K562 (cell line): ENCODE data around the gene HDLBP. TPM values are rescaled to one million over a fixed set of nuclear protein-coding genes. Genes with fewer than 3 reads are reported as not detected.

Source experiments
- ATAC-seq: fragments of 200-7000 bp; cut with Tn5 transposase; 3 replicates; pipeline ENCODE4 v1.9.1; 2020; ENCODE audit warnings: moderate library complexity
- BruUV-seq: library from RNA; stranded (reverse); fragments of 400-500 nt; replicated peaks from 2 replicates; lab custom pipeline; 2021; lab: Mats Ljungman, UMichigan
- CTCF ChIA-PET: fragments of 300-600 bp; formaldehyde crosslinking; extraction: SDS; loops from one replicate; lab custom pipeline; 2021; ENCODE audit warnings: low intra/inter-chr PET ratio; lab: Yijun Ruan, JAX
- POLR2A ChIA-PET: fragments of 300-600, 350-650 bp; sonication (Branson Sonifier 250); formaldehyde crosslinking; extraction: SDS; loops from one replicate; lab custom pipeline; 2021; ENCODE audit warnings: antibody characterized with exemption, inconsistent platforms; lab: Yijun Ruan, JAX
- DNase-seq, 4 experiments: peaks; one replicate each; pipeline versions ENCODE4 v3.0.0 to v3.0.0-alpha.2; 2011 to 2018; ENCODE audit warnings: low spot score in 3 of 4, mixed read lengths in 3 of 4; ENCODE audit errors: extremely low read depth in 1 of 4
- FAIRE-seq: peaks from 2 replicates; lab custom pipeline; 2011; peaks lifted over from hg19 to GRCh38; lab: Jason Lieb, UNC
- H2AFZ ChIP-seq: 2 replicates; pipeline ENCODE4 v1.6.0; 2011; ENCODE audit warnings: low read depth, low read length, control low read depth, inconsistent platforms
- H3K27ac ChIP-seq: fragments of 200-600 bp; 3 replicates; pipeline ENCODE4 v1.8.0; 2011; ENCODE audit warnings: low read depth, mild to moderate bottlenecking, control low read depth, inconsistent platforms, low read length, moderate library complexity, mixed read lengths; ENCODE audit errors: extremely low read depth
- H3K27me3 ChIP-seq, 2 experiments: fragments of 300-600 bp in 1 of 2; 2 replicates in 1 of 2; 3 replicates in 1 of 2; pipeline versions ENCODE4 v1.6.0 to v1.8.0; 2011; ENCODE audit warnings: inconsistent platforms in 2 of 2, low read length in 2 of 2, mild to moderate bottlenecking in 1 of 2, mixed read lengths in 1 of 2, moderate library complexity in 1 of 2; ENCODE audit not compliant: control insufficient read depth in 2 of 2, insufficient read depth in 2 of 2
- H3K36me3 ChIP-seq: fragments of 300-600 bp; 3 replicates; pipeline ENCODE4 v1.8.0; 2011; ENCODE audit warnings: mild to moderate bottlenecking, low read length, inconsistent platforms; ENCODE audit not compliant: control insufficient read depth, insufficient read depth
- H3K4me1 ChIP-seq, 2 experiments: fragments of 200-600 bp in 1 of 2; replicated peaks in 1 of 2; 2 replicates in 1 of 2; 3 replicates in 1 of 2; pipeline versions ENCODE4 v1.5.1 to v1.8.0; 2011; ENCODE audit warnings: inconsistent platforms in 2 of 2, low read length in 2 of 2, mild to moderate bottlenecking in 1 of 2, mixed read lengths in 1 of 2, moderate library complexity in 1 of 2; ENCODE audit not compliant: control insufficient read depth in 2 of 2, insufficient read depth in 2 of 2
- H3K4me2 ChIP-seq: 2 replicates; pipeline ENCODE4 v1.6.1; 2011; ENCODE audit warnings: low read length, control low read depth, inconsistent platforms, mixed read lengths; ENCODE audit not compliant: insufficient read depth
- H3K4me3 ChIP-seq: fragments of 200-600 bp; sonication (generic), shearing (Covaris generic); 2 replicates; pipeline ENCODE4 v1.5.1; 2016; ENCODE audit warnings: control low read depth, inconsistent platforms
- H3K79me2 ChIP-seq: fragments of 200-600 bp; 3 replicates; pipeline ENCODE4 v1.8.0; 2011; ENCODE audit warnings: low read length, inconsistent platforms; ENCODE audit not compliant: control insufficient read depth, insufficient read depth
- H3K9ac ChIP-seq, 2 experiments: 2 replicates each; pipeline versions ENCODE4 v1.6.0 to v1.6.1; 2011; ENCODE audit warnings: low read depth in 2 of 2, low read length in 2 of 2, control low read depth in 1 of 2, inconsistent platforms in 1 of 2, mild to moderate bottlenecking in 1 of 2, mixed read lengths in 1 of 2; ENCODE audit not compliant: insufficient read depth in 1 of 2
- H3K9me1 ChIP-seq: one replicate; pipeline ENCODE4 v1.6.0; 2011; ENCODE audit warnings: inconsistent platforms, mild to moderate bottlenecking, low read length, moderate library complexity; ENCODE audit not compliant: control insufficient read depth, insufficient read depth
- H3K9me3 ChIP-seq: replicated peaks from 2 replicates; pipeline ENCODE4 v1.5.1; 2011; ENCODE audit warnings: low read depth, low read length, inconsistent platforms; ENCODE audit not compliant: control insufficient read depth, insufficient read depth
- H4K20me1 ChIP-seq: replicated peaks from 2 replicates; pipeline ENCODE4 v1.6.1; 2011; ENCODE audit warnings: low read length, inconsistent platforms, mixed read lengths; ENCODE audit not compliant: control insufficient read depth, insufficient read depth
- ADNP ChIP-seq: fragments of 200-800 bp; sonication (Bioruptor generic); IDR thresholded peaks from 2 replicates; pipeline ENCODE4 v1.6.1; 2016; ENCODE audit warnings: missing genetic modification characterization, missing compliant biosample characterization
- ARNT ChIP-seq, 2 experiments: fragments of 450-650 bp; IDR thresholded peaks; 2 replicates each; pipeline ENCODE4 v1.6.1; 2016; ENCODE audit warnings: mild to moderate bottlenecking in 1 of 2
- CBFB ChIP-seq: sonication (generic); formaldehyde crosslinking; IDR thresholded peaks from 2 replicates; pipeline ENCODE4 v1.4.0; 2020; ENCODE audit warnings: mild to moderate bottlenecking, missing genetic modification reagents
- NFIC ChIP-seq: fragments of 450-650 bp; IDR thresholded peaks from 2 replicates; pipeline ENCODE4 v1.6.1; 2017; ENCODE audit warnings: mild to moderate bottlenecking, inconsistent platforms
- NR2C1 ChIP-seq, 2 experiments: fragments of 450-650 bp; IDR thresholded peaks; 2 replicates each; pipeline ENCODE4 v1.6.1; 2017; ENCODE audit warnings: mild to moderate bottlenecking in 2 of 2, antibody characterized with exemption in 1 of 2, inconsistent platforms in 1 of 2, missing compliant biosample characterization in 1 of 2, missing genetic modification characterization in 1 of 2
- RFX7 ChIP-seq: fragments of 250-450 bp; sonication (Bioruptor Pico); IDR thresholded peaks from 2 replicates; pipeline ENCODE4 v1.5.1; 2021; ENCODE audit warnings: mild to moderate bottlenecking
- ZNF316 ChIP-seq: fragments of 450-650 bp; IDR thresholded peaks from 2 replicates; pipeline ENCODE4 v1.6.1; 2016
- WGBS: fragments of 100-300 bp; shearing (Covaris generic); methylation state at CpG from one replicate; pipeline ENCODE4 v1.1.6; 2016; ENCODE audit warnings: low coverage, mixed read lengths; ENCODE audit not compliant: insufficient coverage; ENCODE audit errors: missing lambda C conversion rate; 5-methylcytosine and 5-hydroxymethylcytosine counted together
- in situ Hi-C: fragments of 300-500 bp; cut with MboI; formaldehyde crosslinking; loops from 4 replicates; pipeline ENCODE4 v1.15.0; 2018; ENCODE audit warnings: inconsistent platforms, mixed read lengths
- intact Hi-C: fragments of 100-400 bp; cut with micrococcal nuclease; formaldehyde crosslinking; loops from 2 replicates; pipeline ENCODE4 v1.14.2; 2022
- polyA plus RNA-seq, 8 experiments: library from polyadenylated mRNA; depleted of rRNA in 4 of 8; stranded (reverse) in 5 of 8; unstranded in 3 of 8; fragments of >200 nt; fragmentation: Nextera tagmentation in 2 of 8; fragmentation: Illumina TruSeq in 1 of 8; extraction: Ambion mirVana in 2 of 8; extraction: Trizol in 1 of 8; gene quantifications; 2 replicates each; pipeline versions ENCODE4 v1.2.1 to v1.2.3, GENCODE V29; 2011 to 2014; ENCODE audit warnings: inconsistent platforms in 1 of 8, missing spikeins in 1 of 8
- total RNA-seq, 7 experiments: library from RNA; depleted of rRNA in 6 of 7; stranded (reverse); fragments of >200 nt in 6 of 7; fragmentation: Illumina TruSeq in 2 of 7; extraction: Trizol in 2 of 7; gene quantifications; 2 replicates each; pipeline versions ENCODE4 v1.2.1 to v1.2.3, GENCODE V29; 2011 to 2021; ENCODE audit warnings: low replicate concordance in 1 of 7
- TF ChIP-seq, protein P1 (sequence below): fragments of 450-650 bp; IDR thresholded peaks from 2 replicates; pipeline ENCODE4 v1.6.1; 2016
- TF ChIP-seq, protein P2 (sequence below): fragments of 250-450 bp; sonication (Bioruptor Pico); IDR thresholded peaks from 2 replicates; pipeline ENCODE4 v1.5.1; 2021; ENCODE audit warnings: mild to moderate bottlenecking
- TF ChIP-seq, protein P3 (sequence below): fragments of 250-450 bp; sonication (Bioruptor Pico); IDR thresholded peaks from 2 replicates; pipeline ENCODE4 v1.5.0; 2022; ENCODE audit warnings: mild to moderate bottlenecking
- TF ChIP-seq, protein P4 (sequence below): sonication (generic); formaldehyde crosslinking; IDR thresholded peaks from 2 replicates; pipeline ENCODE4 v1.8.0; 2022; ENCODE audit warnings: mild to moderate bottlenecking, low read depth, missing genetic modification reagents
- TF ChIP-seq, protein P5 (sequence below): fragments of 450-650 bp; IDR thresholded peaks from 2 replicates; pipeline ENCODE4 v1.6.1; 2018; ENCODE audit warnings: mild to moderate bottlenecking, low read depth; ENCODE audit not compliant: partially characterized antibody

Gene HDLBP
- total and polyA plus RNA-seq, 9 of the 15 experiments (the other 6 are each of a cell fraction or from before 2014, with no cell fraction given), result 24.4 to 378 (median 146) TPM

DNA sequence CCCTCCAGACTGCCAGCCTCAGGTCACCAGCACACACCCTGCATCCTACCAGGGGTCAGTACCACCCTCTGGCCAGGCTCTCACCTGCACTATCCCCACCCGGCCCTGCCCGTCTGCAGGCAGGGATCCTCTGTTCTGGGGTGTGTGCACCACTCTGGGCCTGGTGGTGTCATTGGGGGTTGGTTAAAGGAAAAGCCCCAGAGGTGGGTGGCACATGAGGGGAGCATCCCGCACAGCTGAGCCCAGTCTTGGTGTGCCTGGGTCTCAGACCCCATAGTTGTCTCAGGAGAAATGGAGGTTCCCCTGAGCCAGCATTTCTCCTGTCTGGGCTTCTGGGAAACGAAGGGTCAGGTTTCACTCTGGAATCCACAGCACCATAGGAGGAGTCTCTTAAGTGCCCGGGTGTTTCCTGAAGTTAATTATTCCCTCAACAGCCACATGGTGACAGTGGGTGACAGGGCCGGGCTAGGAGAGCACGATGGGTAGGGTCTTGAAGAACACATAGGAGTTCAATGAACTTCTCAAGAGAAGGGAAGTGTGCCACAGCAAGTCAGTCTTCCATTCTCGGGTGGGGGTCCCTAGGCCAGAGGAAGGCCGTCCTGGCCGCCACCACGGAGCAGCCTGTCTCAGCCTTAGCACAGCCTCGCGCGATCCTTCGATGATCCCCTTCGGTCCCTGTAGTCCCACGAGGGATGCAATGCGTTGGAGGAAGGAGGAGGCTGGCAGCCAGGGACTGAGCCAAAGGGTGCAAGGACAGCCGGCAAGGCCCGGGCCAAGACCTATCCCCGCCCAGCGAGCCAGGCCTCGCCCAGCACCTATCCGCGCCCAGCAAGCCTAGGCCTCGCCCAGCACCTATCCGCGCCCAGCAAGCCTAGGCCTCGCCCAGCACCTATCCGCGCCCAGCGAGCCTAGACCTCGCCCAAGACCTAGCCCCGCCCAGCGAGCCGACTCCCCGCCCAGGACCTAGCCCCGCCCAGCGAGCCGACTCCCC, 39.5 kb upstream of the HDLBP start:
- FAIRE-seq (peak; percentile 83), ATAC-seq (peak; percentile 84), DNase-seq (peak; percentile 57 to 76 (median 58))
- H3K9me3 ChIP-seq, result no peaks in the 10 kb centered on the region
- no peaks in the 10 kb centered on the region for H3K27me3 ChIP-seq
- H2AFZ ChIP-seq, result peak overlapping the region; percentile 82
- peaks cover 12 to 16% of the 10 kb centered on the region in 2 experiments; a peak in 4 of 5 replicates for H3K4me1 ChIP-seq
- WGBS, result 13% methylated on average over 8 of the region's 40 CpGs
- peaks cover 51% of the 10 kb centered on the region; the same call in 2 of the 3 replicates for H3K36me3 ChIP-seq
- in situ Hi-C loops (no loop called here), intact Hi-C loops (no loop called here)
- H3K79me2 ChIP-seq, result peaks cover 38% of the 10 kb centered on the region
- H3K4me2 ChIP-seq, result peak overlapping the region; percentile 83
- ChIA-PET POLR2A (no interaction called here), CTCF (no interaction called here)
- no TSS peak for BruUV-seq
- no peaks in the 10 kb centered on the region for H3K9me1 ChIP-seq
- peak overlapping the region; percentile 31; the same call in 1 of the 2 replicates for H3K4me3 ChIP-seq
- H4K20me1 ChIP-seq, result peaks cover 8% of the 10 kb centered on the region
- H3K27ac ChIP-seq, result peak overlapping the region; percentile 75; the same call in 2 of the 3 replicates
- peak overlapping the region; percentile 46 to 93; a peak in 3 of 4 replicates for H3K9ac ChIP-seq
- TF ChIP-seq, protein P1, sequence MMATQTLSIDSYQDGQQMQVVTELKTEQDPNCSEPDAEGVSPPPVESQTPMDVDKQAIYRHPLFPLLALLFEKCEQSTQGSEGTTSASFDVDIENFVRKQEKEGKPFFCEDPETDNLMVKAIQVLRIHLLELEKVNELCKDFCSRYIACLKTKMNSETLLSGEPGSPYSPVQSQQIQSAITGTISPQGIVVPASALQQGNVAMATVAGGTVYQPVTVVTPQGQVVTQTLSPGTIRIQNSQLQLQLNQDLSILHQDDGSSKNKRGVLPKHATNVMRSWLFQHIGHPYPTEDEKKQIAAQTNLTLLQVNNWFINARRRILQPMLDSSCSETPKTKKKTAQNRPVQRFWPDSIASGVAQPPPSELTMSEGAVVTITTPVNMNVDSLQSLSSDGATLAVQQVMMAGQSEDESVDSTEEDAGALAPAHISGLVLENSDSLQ, result 0 out of 2 replicates have a peak, but pooled peaks have one; percentile 22
- no peak for TF ChIP-seq ARNT (IDR thresholded peaks at IDR 0.05)
- no peak for TF ChIP-seq RFX7 (CRISPR knock-in tag)
- TF ChIP-seq, protein P2, sequence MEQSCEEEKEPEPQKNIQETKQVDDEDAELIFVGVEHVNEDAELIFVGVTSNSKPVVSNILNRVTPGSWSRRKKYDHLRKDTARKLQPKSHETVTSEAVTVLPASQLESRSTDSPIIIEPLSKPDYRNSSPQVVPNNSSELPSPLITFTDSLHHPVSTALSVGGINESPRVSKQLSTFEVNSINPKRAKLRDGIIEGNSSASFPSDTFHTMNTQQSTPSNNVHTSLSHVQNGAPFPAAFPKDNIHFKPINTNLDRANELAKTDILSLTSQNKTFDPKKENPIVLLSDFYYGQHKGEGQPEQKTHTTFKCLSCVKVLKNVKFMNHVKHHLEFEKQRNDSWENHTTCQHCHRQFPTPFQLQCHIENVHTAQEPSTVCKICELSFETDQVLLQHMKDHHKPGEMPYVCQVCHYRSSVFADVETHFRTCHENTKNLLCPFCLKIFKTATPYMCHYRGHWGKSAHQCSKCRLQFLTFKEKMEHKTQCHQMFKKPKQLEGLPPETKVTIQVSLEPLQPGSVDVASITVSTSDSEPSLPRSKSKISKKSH (CRISPR knock-in tag), result no peak
- TF ChIP-seq, protein P3, sequence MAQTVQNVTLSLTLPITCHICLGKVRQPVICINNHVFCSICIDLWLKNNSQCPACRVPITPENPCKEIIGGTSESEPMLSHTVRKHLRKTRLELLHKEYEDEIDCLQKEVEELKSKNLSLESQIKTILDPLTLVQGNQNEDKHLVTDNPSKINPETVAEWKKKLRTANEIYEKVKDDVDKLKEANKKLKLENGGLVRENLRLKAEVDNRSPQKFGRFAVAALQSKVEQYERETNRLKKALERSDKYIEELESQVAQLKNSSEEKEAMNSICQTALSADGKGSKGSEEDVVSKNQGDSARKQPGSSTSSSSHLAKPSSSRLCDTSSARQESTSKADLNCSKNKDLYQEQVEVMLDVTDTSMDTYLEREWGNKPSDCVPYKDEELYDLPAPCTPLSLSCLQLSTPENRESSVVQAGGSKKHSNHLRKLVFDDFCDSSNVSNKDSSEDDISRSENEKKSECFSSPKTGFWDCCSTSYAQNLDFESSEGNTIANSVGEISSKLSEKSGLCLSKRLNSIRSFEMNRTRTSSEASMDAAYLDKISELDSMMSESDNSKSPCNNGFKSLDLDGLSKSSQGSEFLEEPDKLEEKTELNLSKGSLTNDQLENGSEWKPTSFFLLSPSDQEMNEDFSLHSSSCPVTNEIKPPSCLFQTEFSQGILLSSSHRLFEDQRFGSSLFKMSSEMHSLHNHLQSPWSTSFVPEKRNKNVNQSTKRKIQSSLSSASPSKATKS (CRISPR knock-in tag), result no peak
- TF ChIP-seq ADNP (tag), result no peak
- TF ChIP-seq, protein P4, sequence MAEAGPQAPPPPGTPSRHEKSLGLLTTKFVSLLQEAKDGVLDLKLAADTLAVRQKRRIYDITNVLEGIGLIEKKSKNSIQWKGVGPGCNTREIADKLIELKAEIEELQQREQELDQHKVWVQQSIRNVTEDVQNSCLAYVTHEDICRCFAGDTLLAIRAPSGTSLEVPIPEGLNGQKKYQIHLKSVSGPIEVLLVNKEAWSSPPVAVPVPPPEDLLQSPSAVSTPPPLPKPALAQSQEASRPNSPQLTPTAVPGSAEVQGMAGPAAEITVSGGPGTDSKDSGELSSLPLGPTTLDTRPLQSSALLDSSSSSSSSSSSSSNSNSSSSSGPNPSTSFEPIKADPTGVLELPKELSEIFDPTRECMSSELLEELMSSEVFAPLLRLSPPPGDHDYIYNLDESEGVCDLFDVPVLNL (CRISPR knock-in tag), result no peak
- TF ChIP-seq NFIC, result no peak
- no peak for TF ChIP-seq CBFB (CRISPR knock-in tag)
- no peak for TF ChIP-seq NR2C1 (IDR thresholded peaks at IDR 0.05)
- TF ChIP-seq NR2C1 (tag; IDR thresholded peaks at IDR 0.05), result no peak
- TF ChIP-seq, protein P5, sequence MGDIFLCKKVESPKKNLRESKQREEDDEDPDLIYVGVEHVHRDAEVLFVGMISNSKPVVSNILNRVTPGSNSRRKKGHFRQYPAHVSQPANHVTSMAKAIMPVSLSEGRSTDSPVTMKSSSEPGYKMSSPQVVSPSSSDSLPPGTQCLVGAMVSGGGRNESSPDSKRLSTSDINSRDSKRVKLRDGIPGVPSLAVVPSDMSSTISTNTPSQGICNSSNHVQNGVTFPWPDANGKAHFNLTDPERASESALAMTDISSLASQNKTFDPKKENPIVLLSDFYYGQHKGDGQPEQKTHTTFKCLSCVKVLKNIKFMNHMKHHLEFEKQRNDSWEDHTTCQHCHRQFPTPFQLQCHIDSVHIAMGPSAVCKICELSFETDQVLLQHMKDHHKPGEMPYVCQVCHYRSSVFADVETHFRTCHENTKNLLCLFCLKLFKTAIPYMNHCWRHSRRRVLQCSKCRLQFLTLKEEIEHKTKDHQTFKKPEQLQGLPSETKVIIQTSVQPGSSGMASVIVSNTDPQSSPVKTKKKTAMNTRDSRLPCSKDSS, result no peak
- peak; percentile 8; the same call in 1 of the 2 replicates for TF ChIP-seq ZNF316
